Panc1 (cell line): ENCODE results near the gene WFDC11.

Experiments
- POLR2AphosphoS5 ChIP-seq: IDR thresholded peaks from 2 replicates; pipeline ENCODE4 v1.6.1; 2012; ENCODE audit warnings: mild to moderate bottlenecking, low read depth, low read length, moderate library complexity
- REST ChIP-seq, 2 experiments: IDR thresholded peaks; 2 replicates each; pipeline ENCODE4 v1.6.1; 2011 to 2012; ENCODE audit warnings: low read depth in 2 of 2, control low read depth in 1 of 2, low read length in 1 of 2, mild to moderate bottlenecking in 1 of 2, moderate library complexity in 1 of 2; ENCODE audit not compliant: insufficient read depth in 1 of 2
- SIN3A ChIP-seq: IDR thresholded peaks from 2 replicates; pipeline ENCODE4 v1.6.1; 2012; ENCODE audit warnings: low read depth, mild to moderate bottlenecking, low read length, moderate library complexity, borderline replicate concordance; ENCODE audit not compliant: insufficient read depth
- TCF7L2 ChIP-seq: IDR thresholded peaks from 2 replicates; pipeline ENCODE4 v1.6.1; 2011; ENCODE audit warnings: mild to moderate bottlenecking, low read depth, low read length, inconsistent platforms
- TF ChIP-seq, protein P1 (sequence below): fragments of 450-650 bp; IDR thresholded peaks from 2 replicates; pipeline ENCODE4 v1.5.1; 2017; ENCODE audit warnings: mild to moderate bottlenecking

- no peak for TF ChIP-seq REST (IDR thresholded peaks at IDR 0.05; ENCODE audit: insufficient read depth in 1 of 2, low read depth in 2 of 2, low read length in 1 of 2)
- TF ChIP-seq, protein P1, sequence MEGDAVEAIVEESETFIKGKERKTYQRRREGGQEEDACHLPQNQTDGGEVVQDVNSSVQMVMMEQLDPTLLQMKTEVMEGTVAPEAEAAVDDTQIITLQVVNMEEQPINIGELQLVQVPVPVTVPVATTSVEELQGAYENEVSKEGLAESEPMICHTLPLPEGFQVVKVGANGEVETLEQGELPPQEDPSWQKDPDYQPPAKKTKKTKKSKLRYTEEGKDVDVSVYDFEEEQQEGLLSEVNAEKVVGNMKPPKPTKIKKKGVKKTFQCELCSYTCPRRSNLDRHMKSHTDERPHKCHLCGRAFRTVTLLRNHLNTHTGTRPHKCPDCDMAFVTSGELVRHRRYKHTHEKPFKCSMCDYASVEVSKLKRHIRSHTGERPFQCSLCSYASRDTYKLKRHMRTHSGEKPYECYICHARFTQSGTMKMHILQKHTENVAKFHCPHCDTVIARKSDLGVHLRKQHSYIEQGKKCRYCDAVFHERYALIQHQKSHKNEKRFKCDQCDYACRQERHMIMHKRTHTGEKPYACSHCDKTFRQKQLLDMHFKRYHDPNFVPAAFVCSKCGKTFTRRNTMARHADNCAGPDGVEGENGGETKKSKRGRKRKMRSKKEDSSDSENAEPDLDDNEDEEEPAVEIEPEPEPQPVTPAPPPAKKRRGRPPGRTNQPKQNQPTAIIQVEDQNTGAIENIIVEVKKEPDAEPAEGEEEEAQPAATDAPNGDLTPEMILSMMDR = no peak
- no peak for TF ChIP-seq SIN3A
- no peak for TF ChIP-seq POLR2AphosphoS5
- no peak for TF ChIP-seq TCF7L2
These were observed 20.7 kb downstream of the WFDC11 start for GRCh38 chr20:45649312-45649863.
